K562 (cell line): ENCODE measurements around the gene GRPR. TPM values are rescaled to one million over a fixed set of nuclear protein-coding genes. Genes with fewer than 3 reads are reported as not detected.
A peak's percentile ranks its signal among the peaks of the same experiment; 100 is the strongest.
"Not testable (repeated sequence)": the region's sequence is repeated elsewhere in the genome, so short reads cannot be mapped to it uniquely, and the experiment has no call there.

Source experiments
- ATAC-seq: fragments of 200-7000 bp; cut with Tn5 transposase; 3 replicates; pipeline ENCODE4 v1.9.1; 2020; ENCODE audit warnings: moderate library complexity
- BruUV-seq: library from RNA; stranded (reverse); fragments of 400-500 nt; replicated peaks from 2 replicates; lab custom pipeline; 2021; lab: Mats Ljungman, UMichigan
- CTCF ChIA-PET: fragments of 300-600 bp; formaldehyde crosslinking; extraction: SDS; loops from one replicate; lab custom pipeline; 2021; ENCODE audit warnings: low intra/inter-chr PET ratio; lab: Yijun Ruan, JAX
- POLR2A ChIA-PET: fragments of 300-600, 350-650 bp; sonication (Branson Sonifier 250); formaldehyde crosslinking; extraction: SDS; loops from one replicate; lab custom pipeline; 2021; ENCODE audit warnings: antibody characterized with exemption, inconsistent platforms; lab: Yijun Ruan, JAX
- DNase-seq, 4 experiments: peaks; one replicate each; pipeline versions ENCODE4 v3.0.0 to v3.0.0-alpha.2; 2011 to 2018; ENCODE audit warnings: low spot score in 3 of 4, mixed read lengths in 3 of 4; ENCODE audit errors: extremely low read depth in 1 of 4
- FAIRE-seq: peaks from 2 replicates; lab custom pipeline; 2011; peaks lifted over from hg19 to GRCh38; lab: Jason Lieb, UNC
- H2AFZ ChIP-seq: 2 replicates; pipeline ENCODE4 v1.6.0; 2011; ENCODE audit warnings: low read depth, low read length, control low read depth, inconsistent platforms
- H3K27ac ChIP-seq: fragments of 200-600 bp; 3 replicates; pipeline ENCODE4 v1.8.0; 2011; ENCODE audit warnings: low read depth, mild to moderate bottlenecking, control low read depth, inconsistent platforms, low read length, moderate library complexity, mixed read lengths; ENCODE audit errors: extremely low read depth
- H3K27me3 ChIP-seq, 2 experiments: fragments of 300-600 bp in 1 of 2; 2 replicates in 1 of 2; 3 replicates in 1 of 2; pipeline versions ENCODE4 v1.6.0 to v1.8.0; 2011; ENCODE audit warnings: inconsistent platforms in 2 of 2, low read length in 2 of 2, mild to moderate bottlenecking in 1 of 2, mixed read lengths in 1 of 2, moderate library complexity in 1 of 2; ENCODE audit not compliant: control insufficient read depth in 2 of 2, insufficient read depth in 2 of 2
- H3K36me3 ChIP-seq: fragments of 300-600 bp; 3 replicates; pipeline ENCODE4 v1.8.0; 2011; ENCODE audit warnings: mild to moderate bottlenecking, low read length, inconsistent platforms; ENCODE audit not compliant: control insufficient read depth, insufficient read depth
- H3K4me1 ChIP-seq, 2 experiments: fragments of 200-600 bp in 1 of 2; replicated peaks in 1 of 2; 2 replicates in 1 of 2; 3 replicates in 1 of 2; pipeline versions ENCODE4 v1.5.1 to v1.8.0; 2011; ENCODE audit warnings: inconsistent platforms in 2 of 2, low read length in 2 of 2, mild to moderate bottlenecking in 1 of 2, mixed read lengths in 1 of 2, moderate library complexity in 1 of 2; ENCODE audit not compliant: control insufficient read depth in 2 of 2, insufficient read depth in 2 of 2
- H3K4me2 ChIP-seq: 2 replicates; pipeline ENCODE4 v1.6.1; 2011; ENCODE audit warnings: low read length, control low read depth, inconsistent platforms, mixed read lengths; ENCODE audit not compliant: insufficient read depth
- H3K4me3 ChIP-seq: fragments of 200-600 bp; sonication (generic), shearing (Covaris generic); 2 replicates; pipeline ENCODE4 v1.5.1; 2016; ENCODE audit warnings: control low read depth, inconsistent platforms
- H3K79me2 ChIP-seq: fragments of 200-600 bp; 3 replicates; pipeline ENCODE4 v1.8.0; 2011; ENCODE audit warnings: low read length, inconsistent platforms; ENCODE audit not compliant: control insufficient read depth, insufficient read depth
- H3K9ac ChIP-seq, 2 experiments: 2 replicates each; pipeline versions ENCODE4 v1.6.0 to v1.6.1; 2011; ENCODE audit warnings: low read depth in 2 of 2, low read length in 2 of 2, control low read depth in 1 of 2, inconsistent platforms in 1 of 2, mild to moderate bottlenecking in 1 of 2, mixed read lengths in 1 of 2; ENCODE audit not compliant: insufficient read depth in 1 of 2
- H3K9me1 ChIP-seq: one replicate; pipeline ENCODE4 v1.6.0; 2011; ENCODE audit warnings: inconsistent platforms, mild to moderate bottlenecking, low read length, moderate library complexity; ENCODE audit not compliant: control insufficient read depth, insufficient read depth
- H3K9me3 ChIP-seq: replicated peaks from 2 replicates; pipeline ENCODE4 v1.5.1; 2011; ENCODE audit warnings: low read depth, low read length, inconsistent platforms; ENCODE audit not compliant: control insufficient read depth, insufficient read depth
- H4K20me1 ChIP-seq: replicated peaks from 2 replicates; pipeline ENCODE4 v1.6.1; 2011; ENCODE audit warnings: low read length, inconsistent platforms, mixed read lengths; ENCODE audit not compliant: control insufficient read depth, insufficient read depth
- ZNF146 ChIP-seq: IDR thresholded peaks from one replicate; pipeline ENCODE4 v1.6.1; 2018; ENCODE audit warnings: missing compliant biosample characterization; ENCODE audit not compliant: unreplicated experiment
- WGBS: fragments of 100-300 bp; shearing (Covaris generic); methylation state at CpG from one replicate; pipeline ENCODE4 v1.1.6; 2016; ENCODE audit warnings: low coverage, mixed read lengths; ENCODE audit not compliant: insufficient coverage; ENCODE audit errors: missing lambda C conversion rate; 5-methylcytosine and 5-hydroxymethylcytosine counted together
- in situ Hi-C: fragments of 300-500 bp; cut with MboI; formaldehyde crosslinking; loops from 4 replicates; pipeline ENCODE4 v1.15.0; 2018; ENCODE audit warnings: inconsistent platforms, mixed read lengths
- intact Hi-C: fragments of 100-400 bp; cut with micrococcal nuclease; formaldehyde crosslinking; loops from 2 replicates; pipeline ENCODE4 v1.14.2; 2022
- polyA plus RNA-seq, 8 experiments: library from polyadenylated mRNA; depleted of rRNA in 4 of 8; stranded (reverse) in 5 of 8; unstranded in 3 of 8; fragments of >200 nt; fragmentation: Nextera tagmentation in 2 of 8; fragmentation: Illumina TruSeq in 1 of 8; extraction: Ambion mirVana in 2 of 8; extraction: Trizol in 1 of 8; gene quantifications; 2 replicates each; pipeline versions ENCODE4 v1.2.1 to v1.2.3, GENCODE V29; 2011 to 2014; ENCODE audit warnings: inconsistent platforms in 1 of 8, missing spikeins in 1 of 8
- total RNA-seq, 7 experiments: library from RNA; depleted of rRNA in 6 of 7; stranded (reverse); fragments of >200 nt in 6 of 7; fragmentation: Illumina TruSeq in 2 of 7; extraction: Trizol in 2 of 7; gene quantifications; 2 replicates each; pipeline versions ENCODE4 v1.2.1 to v1.2.3, GENCODE V29; 2011 to 2021; ENCODE audit warnings: low replicate concordance in 1 of 7
- TF ChIP-seq, protein P1 (sequence below): fragments of 250-450 bp; sonication (Bioruptor Pico); IDR thresholded peaks from 2 replicates; pipeline ENCODE4 v1.9.0; 2021; ENCODE audit warnings: mild to moderate bottlenecking, inconsistent platforms

GRPR gene
- total and polyA plus RNA-seq, 9 of the 15 experiments (the other 6 are each of a cell fraction or from before 2014, with no cell fraction given), result 0.06 to 0.11 TPM; not detected in 7

DNA sequence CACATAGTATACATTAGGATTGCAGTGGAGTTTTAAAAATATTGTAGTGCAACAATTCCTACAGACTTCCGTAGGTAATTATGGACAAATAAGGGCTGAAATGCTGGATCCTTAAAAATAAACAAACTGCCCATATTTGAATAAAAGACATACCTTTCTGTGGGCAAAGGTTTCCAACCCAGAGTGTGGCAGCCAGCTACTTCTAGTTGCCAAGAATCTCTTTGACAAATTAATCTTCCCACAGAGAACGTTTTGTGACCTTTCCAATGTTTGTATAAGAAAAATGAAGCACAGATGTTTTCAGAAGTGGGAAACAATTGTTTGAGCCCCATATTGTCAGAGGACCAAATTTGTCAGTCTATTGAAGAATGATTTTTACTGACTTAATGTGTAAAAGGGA is 21.1 kb downstream of the GRPR start (continued):
- TF ChIP-seq, protein P1, sequence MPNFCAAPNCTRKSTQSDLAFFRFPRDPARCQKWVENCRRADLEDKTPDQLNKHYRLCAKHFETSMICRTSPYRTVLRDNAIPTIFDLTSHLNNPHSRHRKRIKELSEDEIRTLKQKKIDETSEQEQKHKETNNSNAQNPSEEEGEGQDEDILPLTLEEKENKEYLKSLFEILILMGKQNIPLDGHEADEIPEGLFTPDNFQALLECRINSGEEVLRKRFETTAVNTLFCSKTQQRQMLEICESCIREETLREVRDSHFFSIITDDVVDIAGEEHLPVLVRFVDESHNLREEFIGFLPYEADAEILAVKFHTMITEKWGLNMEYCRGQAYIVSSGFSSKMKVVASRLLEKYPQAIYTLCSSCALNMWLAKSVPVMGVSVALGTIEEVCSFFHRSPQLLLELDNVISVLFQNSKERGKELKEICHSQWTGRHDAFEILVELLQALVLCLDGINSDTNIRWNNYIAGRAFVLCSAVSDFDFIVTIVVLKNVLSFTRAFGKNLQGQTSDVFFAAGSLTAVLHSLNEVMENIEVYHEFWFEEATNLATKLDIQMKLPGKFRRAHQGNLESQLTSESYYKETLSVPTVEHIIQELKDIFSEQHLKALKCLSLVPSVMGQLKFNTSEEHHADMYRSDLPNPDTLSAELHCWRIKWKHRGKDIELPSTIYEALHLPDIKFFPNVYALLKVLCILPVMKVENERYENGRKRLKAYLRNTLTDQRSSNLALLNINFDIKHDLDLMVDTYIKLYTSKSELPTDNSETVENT (CRISPR knock-in tag), result no peak

- POLR2A ChIA-PET, H3K9me1 ChIP-seq, ATAC-seq, BruUV-seq, H4K20me1 ChIP-seq, H3K27me3 ChIP-seq, CTCF ChIA-PET, H3K9me3 ChIP-seq, H2AFZ ChIP-seq, FAIRE-seq: not testable (repeated sequence)
- 0% methylated on average over 1 of the region's 1 CpG for WGBS
- peak; percentile 53 for TF ChIP-seq ZNF146 (CRISPR knock-in tag)
- TF ChIP-seq, all 486 proteins: peak for 1; not testable (repeated sequence) for 485
- H3K79me2 ChIP-seq, H3K4me1 ChIP-seq, H3K36me3 ChIP-seq, H3K9ac ChIP-seq, H3K27ac ChIP-seq, H3K4me3 ChIP-seq, H3K4me2 ChIP-seq, intact Hi-C loops, in situ Hi-C loops, DNase-seq: not testable (repeated sequence)
Measured at GRCh38 chrX:16145093-16145492, 21.7 kb downstream of the GRPR start.
